HG03457 (cell line): ENCODE measurements around the gene NEDD9.

ENCODE experiments used
- ATAC-seq: cut with Tn5 transposase; IDR thresholded peaks from one replicate; pipeline ENCODE4 v1.9.1; 2021; ENCODE audit warnings: moderate number of reproducible peaks; ENCODE audit not compliant: unreplicated experiment

The NEDD9 gene

DNA sequence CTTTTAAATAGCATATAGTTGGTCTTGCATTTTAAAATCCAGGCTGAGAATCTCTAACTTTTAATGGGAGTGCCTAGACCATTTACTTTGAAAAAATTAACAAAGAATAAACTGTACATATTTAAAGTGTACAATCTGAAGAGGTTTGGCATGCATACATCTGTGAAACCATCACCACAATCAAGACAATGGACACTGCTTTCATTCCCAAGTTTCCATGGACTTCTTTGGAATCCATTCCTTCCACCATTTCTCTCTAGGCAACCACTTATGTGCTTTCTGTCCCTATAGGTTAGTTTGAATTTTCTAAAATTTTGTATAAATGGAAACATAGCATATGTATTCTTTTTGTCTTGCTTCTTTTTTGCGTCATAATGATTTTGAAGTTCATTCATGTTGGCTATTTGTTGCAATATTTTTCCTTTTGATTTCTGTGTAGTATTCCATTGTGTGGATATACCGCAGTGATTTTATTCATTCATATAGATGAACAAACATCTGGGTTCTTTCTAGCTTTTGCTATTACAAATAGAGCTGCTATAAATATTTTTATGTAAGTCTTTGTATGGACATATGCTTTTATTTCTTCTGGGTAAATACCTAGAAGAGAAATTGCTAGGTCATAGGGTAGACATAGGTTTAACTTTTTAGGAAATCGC is 50.9 kb downstream of the NEDD9 start:
- ATAC-seq, result no peak

GRCh38 chr6:11179419-11180202 is 52.9 kb downstream of the NEDD9 start:
- no peak for ATAC-seq

DNA sequence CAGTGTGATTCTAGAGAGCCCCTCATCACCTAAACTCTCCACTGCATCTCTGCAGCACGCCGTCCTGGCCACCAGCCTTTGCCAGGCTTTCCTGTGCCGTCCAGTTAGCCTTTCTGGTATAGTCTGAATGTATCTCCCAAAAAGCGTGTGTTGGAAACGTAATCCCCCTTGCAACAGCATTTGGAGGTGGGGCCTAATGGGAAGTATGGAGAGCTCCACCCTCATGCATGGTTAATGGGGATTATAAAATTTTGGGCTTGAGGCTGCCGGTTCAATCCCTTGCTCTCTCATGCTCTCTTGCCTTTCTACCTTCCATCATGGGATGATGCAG is 53.4 kb downstream of the NEDD9 start:
- no peak for ATAC-seq

GRCh38 chr6:11177271-11177670 is 55.2 kb downstream of the NEDD9 start:
- ATAC-seq, result no peak

- no peak for ATAC-seq
Observed at GRCh38 chr6:11174242-11174611, 58.2 kb downstream of the NEDD9 start.

DNA sequence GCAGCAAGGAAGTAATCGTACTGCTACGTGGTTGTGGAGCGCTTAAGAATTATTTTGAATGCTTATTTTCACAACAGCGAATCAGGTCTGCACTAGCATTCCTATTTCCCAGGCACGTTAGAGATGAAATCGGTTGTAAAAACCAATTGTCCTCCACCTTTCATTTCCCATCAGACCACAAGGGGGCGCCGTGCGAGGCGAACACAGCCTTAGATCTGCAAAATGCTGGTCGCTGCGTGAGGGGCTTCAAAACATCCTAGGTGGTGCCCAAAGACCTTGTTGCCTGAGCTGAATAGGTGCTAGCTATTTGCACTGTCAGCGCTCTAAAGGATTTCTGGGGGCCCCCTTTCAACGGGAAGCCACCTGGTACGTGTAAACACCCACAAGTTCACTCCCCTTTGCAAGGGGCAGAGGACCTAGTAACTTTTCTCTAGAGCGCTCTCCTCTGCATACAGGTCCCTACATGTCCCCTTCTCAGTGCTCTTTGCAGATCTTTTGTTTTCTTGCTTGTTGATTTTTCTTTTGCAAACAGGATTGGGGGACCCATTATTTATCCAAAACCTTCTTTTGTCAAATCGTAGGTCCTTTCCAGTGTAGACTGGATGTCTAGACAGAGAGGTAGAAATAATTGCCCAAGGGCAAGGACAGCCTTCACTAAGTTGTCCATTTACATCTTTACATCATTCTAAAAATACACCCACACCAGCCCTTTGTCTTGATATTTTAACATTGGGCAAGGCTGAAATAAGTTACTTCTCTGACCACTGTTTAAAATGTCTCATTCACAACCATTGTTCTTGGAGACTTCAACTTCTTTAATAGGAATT is 59.8 kb downstream of the NEDD9 start:
- ATAC-seq, result no peak

DNA sequence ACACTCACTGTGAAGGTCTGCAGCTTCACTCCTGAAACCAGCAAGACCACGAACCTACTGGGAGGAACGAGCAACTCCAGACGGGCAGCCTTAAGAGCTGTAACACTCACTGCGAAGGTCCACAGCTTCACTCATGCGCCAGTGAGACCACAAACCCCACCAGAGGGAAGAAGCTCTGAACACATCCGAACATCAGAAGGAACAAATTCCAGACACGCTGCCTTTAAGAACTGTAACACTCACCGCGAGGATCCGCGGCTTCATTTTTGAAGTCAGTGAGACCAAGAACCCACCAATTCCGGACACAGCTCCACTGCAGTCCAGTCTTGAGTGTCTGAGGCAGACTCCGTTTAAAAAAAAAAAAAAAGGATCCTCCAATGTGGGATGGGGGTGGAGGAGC is 60.5 kb downstream of the NEDD9 start:
- ATAC-seq, result no peak

DNA sequence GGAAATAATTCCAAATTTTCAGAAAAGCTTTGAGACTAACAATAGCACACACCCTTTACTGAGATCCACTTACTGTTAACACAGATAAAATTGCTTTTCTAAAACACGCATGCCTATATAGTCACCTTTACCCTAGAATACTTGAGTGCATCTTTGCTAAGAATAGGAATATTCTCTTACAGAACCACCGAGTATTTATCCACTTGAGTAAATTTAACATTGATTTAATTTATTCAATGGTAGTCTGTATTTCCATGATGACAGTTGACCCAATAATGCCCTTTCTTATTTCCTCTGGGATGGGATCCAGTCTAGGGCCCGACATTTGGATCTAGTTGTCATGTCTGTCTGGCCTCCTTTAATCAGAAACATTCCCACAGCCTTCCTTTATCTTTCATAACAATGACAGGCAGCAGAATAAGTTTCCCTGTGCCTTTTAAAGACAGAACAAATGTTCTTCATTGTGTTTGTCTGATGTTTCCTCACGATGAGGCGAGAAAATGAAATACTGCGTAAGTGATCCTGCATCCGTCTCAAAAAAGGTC is 64.3 kb downstream of the NEDD9 start:
- ATAC-seq, result no peak

DNA sequence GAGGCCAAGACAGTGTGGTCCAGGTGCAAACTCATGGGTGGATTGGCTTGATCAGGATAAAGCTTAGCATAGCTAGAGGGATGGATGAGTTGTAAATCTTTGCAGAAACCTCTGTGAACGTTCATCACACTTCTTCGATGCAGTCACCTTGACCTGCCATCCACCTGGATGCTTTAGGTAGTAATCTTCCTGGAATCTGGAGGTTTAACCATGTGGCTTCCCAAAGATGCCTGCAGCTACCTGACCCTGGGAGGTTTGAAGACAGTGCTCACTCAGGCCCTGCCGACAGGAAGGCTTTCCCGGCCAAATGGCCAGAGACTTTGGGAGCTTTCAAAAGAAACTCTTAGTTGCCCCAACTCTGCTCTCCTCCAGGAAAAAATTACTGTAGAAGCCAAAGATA is 65.5 kb downstream of the NEDD9 start:
- ATAC-seq, result no peak

DNA sequence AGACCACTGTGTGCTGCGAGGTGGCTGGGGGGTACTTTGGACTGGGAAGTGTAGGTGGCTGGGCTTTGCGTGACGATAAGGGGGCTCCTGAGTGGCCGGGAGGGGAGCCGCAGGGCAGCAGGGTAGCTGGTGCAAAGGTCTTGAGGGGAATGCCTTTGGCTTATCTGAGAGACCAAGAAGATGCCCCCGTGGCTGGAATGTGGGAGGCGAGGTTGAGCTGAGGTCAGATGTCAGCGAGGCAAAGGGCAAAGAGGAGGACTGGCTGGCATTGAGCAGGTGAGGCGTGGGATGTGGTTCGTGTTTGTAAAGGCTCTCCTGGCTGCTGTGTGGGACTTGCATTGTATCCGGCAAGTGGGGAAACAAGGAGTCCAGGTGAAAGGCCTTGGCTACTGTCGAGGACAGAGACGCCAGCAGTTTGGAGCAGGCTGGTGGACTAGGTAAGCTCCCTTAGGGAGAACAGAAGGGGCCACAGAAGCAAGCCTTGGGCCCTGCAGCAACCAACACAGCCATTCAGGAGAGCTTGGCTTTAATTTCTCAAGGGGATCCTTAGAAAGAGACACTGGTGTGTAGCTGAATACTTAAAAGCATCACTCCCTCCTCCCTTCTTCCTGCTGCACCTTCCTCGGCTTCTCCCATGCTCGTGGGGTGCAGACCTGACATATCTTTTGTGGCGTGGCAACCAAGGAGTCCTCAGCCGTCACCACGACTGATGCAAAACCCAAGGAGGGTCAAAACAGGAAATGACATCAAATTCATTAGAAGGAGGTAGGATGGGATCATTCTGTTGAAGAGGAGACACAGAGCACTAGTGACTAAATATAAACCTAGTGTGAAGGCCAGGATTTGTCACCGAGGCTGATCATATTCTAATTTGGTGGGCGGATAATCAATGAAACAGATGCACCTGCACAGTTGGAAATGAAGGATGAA is 67.5 kb downstream of the NEDD9 start:
- no peak for ATAC-seq

GRCh38 chr6:11163932-11164331 is 68.5 kb downstream of the NEDD9 start:
- ATAC-seq, result no peak

DNA sequence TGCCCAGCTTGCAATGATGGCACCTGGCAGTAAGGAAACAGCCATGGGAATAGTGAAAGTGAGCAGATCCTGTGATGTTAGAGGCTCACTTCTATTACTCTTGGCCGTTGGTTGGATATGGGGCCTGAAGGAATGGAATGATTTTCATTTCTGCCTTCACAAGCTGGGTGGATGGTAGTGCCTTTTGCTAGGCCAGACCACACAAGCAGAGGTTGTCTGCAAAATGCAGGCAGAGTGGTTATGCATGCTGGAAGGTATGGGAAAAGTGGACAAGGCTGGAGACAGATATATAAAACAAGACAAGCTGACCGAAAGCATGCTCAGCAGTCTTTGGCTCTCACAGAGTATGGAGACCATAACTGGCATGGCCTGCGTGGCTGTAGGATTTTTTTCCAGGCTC is 70.2 kb downstream of the NEDD9 start:
- ATAC-seq, result no peak

- ATAC-seq, result no peak
Observed at GRCh38 chr6:11161031-11161956, 71.2 kb downstream of the NEDD9 start.

GRCh38 chr6:11160199-11160598 is 72.3 kb downstream of the NEDD9 start:
- ATAC-seq, result no peak

DNA sequence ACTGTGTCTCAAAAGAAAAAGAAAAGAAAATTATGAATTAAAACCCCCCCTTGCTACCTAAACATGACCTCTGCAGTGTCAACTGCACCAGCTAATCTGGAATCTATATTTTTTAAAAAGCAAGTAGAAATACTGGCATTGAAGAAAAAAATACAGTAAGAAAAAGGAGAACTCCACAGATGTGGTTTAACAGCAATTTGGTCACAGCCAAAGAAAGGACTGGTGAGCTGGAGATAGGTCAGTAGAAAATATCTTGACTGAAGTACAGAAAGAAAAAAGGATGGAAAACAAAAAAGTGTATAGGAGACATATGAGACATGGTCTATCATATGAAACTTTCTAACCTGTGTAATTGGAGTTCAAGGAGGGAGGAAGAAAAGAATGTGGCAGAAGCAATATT is 76.9 kb downstream of the NEDD9 start:
- no peak for ATAC-seq

GRCh38 chr6:11153447-11153846 is 79.0 kb downstream of the NEDD9 start:
- ATAC-seq, result no peak

DNA sequence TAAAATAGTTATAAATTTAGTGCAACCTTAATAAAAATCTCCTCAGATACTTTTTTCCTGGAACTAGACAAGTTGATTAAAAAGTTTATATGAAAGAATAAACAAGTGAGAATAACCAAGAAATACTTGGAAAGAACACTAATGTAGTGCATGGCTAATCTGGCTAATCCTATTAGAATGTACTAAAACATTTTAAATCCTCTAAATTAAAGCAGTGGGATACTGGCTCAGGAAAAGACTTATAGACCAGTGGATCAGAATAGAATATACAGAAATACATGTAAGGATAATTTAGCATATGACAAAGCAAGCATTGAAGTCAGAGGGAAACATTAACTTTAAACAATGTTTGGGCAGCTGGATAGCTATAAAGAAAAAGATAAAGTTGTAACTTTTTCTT is 79.9 kb downstream of the NEDD9 start:
- no peak for ATAC-seq

GRCh38 chr6:11151488-11151887 is 81.0 kb downstream of the NEDD9 start:
- ATAC-seq, result no peak

GRCh38 chr6:11149551-11149950 is 82.9 kb downstream of the NEDD9 start:
- ATAC-seq, result no peak
